Lower leg skin (tissue), 4 donors: ENCODE results near the gene AWAT2. TPM values are rescaled to one million over a fixed set of nuclear protein-coding genes. Genes with fewer than 3 reads are reported as not detected.

ENCODE experiments used
- DNase-seq, 2 donors: peaks; one replicate each; pipeline ENCODE4 v3.0.0-alpha.2; 2019; ENCODE audit warnings: low spot score in 2 of 2
- H3K4me3 ChIP-seq: fragments of 200-600 bp; sonication (generic); 2 replicates; pipeline ENCODE4 v1.5.1; 2017; ENCODE audit warnings: mild to moderate bottlenecking, low read depth; ENCODE audit not compliant: poor library complexity, severe bottlenecking
- CTCF ChIP-seq, 3 donors: fragments of 450-650 bp; IDR thresholded peaks; one replicate each; pipeline ENCODE4 v1.5.1; 2016; ENCODE audit warnings: antibody characterized with exemption in 3 of 3, mild to moderate bottlenecking in 3 of 3, moderate library complexity in 2 of 3
- POLR2A ChIP-seq, 2 donors: fragments of 450-650 bp; IDR thresholded peaks; one replicate each; pipeline ENCODE4 v1.6.1; 2016 to 2017; ENCODE audit warnings: antibody characterized with exemption in 2 of 2, mild to moderate bottlenecking in 1 of 2, moderate library complexity in 1 of 2
- WGBS, 2 donors: methylation state at CpG; one replicate each; pipeline ENCODE4 v1.1.5; 2018; 5-methylcytosine and 5-hydroxymethylcytosine counted together
- intact Hi-C: fragments of 100-400 bp; cut with DNase I; formaldehyde crosslinking; loops from one replicate; pipeline ENCODE4 v1.15.0; 2023; ENCODE audit warnings: low total_unique reads
- microRNA-seq, 2 donors: library from miRNA; unstranded; fragments of <30 nt; microRNA quantifications; one replicate each; pipeline ENCODE4, GENCODE V29; 2016; ENCODE audit warnings: borderline replicate concordance in 2 of 2, borderline number of aligned reads in 1 of 2
- total RNA-seq, 4 donors: library from RNA; depleted of rRNA; stranded (reverse); fragments of >200 nt; gene quantifications; one replicate each; pipeline ENCODE4 v1.1.0, GENCODE V29; 2016

Gene AWAT2
- total RNA-seq, 4 donors from 2014 or later: 0.88 to 10.8 (median 6.3) TPM

GRCh38 chrX:69991685-69992084 is 58.1 kb downstream of the AWAT2 start:
- 86 to 90% methylated on average over 3 of the region's 3 CpGs for WGBS, 2 donors
- DNase-seq: no peak
- intact Hi-C loops: no loop called here
- no peak overlapping the region for H3K4me3 ChIP-seq
- TF ChIP-seq CTCF (IDR thresholded peaks at IDR 0.05): no peak
- TF ChIP-seq POLR2A (IDR thresholded peaks at IDR 0.05): no peak

Small RNA genes within 50 kb of the gene (microRNA-seq; reads per million reads assigned to microRNA genes)
- gene MIR676: 7.5 to 7.9 reads per million in 2 donors

Other genes starting within 250 kb of the AWAT2 start
- gene OTUD6A, start 12.5 kb upstream of the AWAT2 start, total RNA-seq: not detected
- gene IGBP1, start 83.5 kb upstream of the AWAT2 start, total RNA-seq: 10 to 100 TPM; 74.1 to 97.1 (median 87.1) TPM
- 10 to 100 TPM in 2 of 4 donors, 1 to 10 TPM in 1, under 1 TPM in 1; 0.42 to 24.9 (median 12.3) TPM for gene DGAT2L6, start 127.5 kb upstream of the AWAT2 start, total RNA-seq
- gene AWAT1, start 184.7 kb upstream of the AWAT2 start, total RNA-seq: 1 to 10 TPM in 2 of 4 donors, under 1 TPM in 2; 0.46 to 6.2 (median 1.7) TPM
- gene P2RY4, start 210.3 kb upstream of the AWAT2 start, total RNA-seq: 1 to 10 TPM in 3 of 4 donors, under 1 TPM in 1; 0.30 to 7.4 (median 3.9) TPM
- gene ARR3, start 218.4 kb upstream of the AWAT2 start, total RNA-seq: under 1 TPM in 1 of 4 donors, not detected in 3; 0.25 TPM
- gene RAB41, start 232.2 kb upstream of the AWAT2 start, total RNA-seq: not detected
- 10 to 100 TPM; 19.9 to 35.3 (median 33.2) TPM for gene PDZD11, start 240.0 kb upstream of the AWAT2 start, total RNA-seq
- gene KIF4A, start 240.2 kb upstream of the AWAT2 start, total RNA-seq: 1 to 10 TPM in 2 of 4 donors, under 1 TPM in 2; 0.39 to 1.8 (median 0.99) TPM